RWPE1 (cell line): ENCODE measurements around the gene SMPX.

Source experiments
- CTCF ChIA-PET: fragments of 350-600 bp; sonication (Branson Sonifier 250); formaldehyde crosslinking; extraction: SDS; loops from one replicate; lab custom pipeline; 2021; lab: Yijun Ruan, JAX
- POLR2A ChIA-PET: fragments of 400-600 bp; formaldehyde crosslinking; extraction: SDS; loops from one replicate; lab custom pipeline; 2020; ENCODE audit warnings: antibody characterized with exemption; ENCODE audit not compliant: low non-redundant PET; lab: Yijun Ruan, JAX
- DNase-seq: peaks from one replicate; pipeline ENCODE4 v3.0.0; 2012; ENCODE audit warnings: low spot score
- H3K27ac ChIP-seq: fragments of 450-650 bp; 2 replicates; pipeline ENCODE4 v1.5.1; 2017
- CTCF ChIP-seq: fragments of 450-650 bp; conservative IDR thresholded peaks from 2 replicates; pipeline ENCODE4 v1.5.1; 2017; ENCODE audit warnings: low read depth, mild to moderate bottlenecking

The SMPX gene

GRCh38 chrX:21723814-21724213 is 34.1 kb downstream of the SMPX start:
- no peak overlapping the region for H3K27ac ChIP-seq
- no peak for DNase-seq
- POLR2A ChIA-PET = no interaction called here
- TF ChIP-seq CTCF = no peak
- CTCF ChIA-PET = no interaction called here

GRCh38 chrX:21723084-21723483 is 34.8 kb downstream of the SMPX start:
- POLR2A ChIA-PET = no interaction called here
- H3K27ac ChIP-seq = no peak overlapping the region
- CTCF ChIA-PET = no interaction called here
- no peak for TF ChIP-seq CTCF
- DNase-seq = no peak

- TF ChIP-seq CTCF = no peak
- POLR2A ChIA-PET = no interaction called here
- no peak for DNase-seq
- CTCF ChIA-PET = no interaction called here
- H3K27ac ChIP-seq = no peak overlapping the region
These were observed 36.7 kb downstream of the SMPX start for GRCh38 chrX:21721195-21721594.

- POLR2A ChIA-PET = no interaction called here
- CTCF ChIA-PET = no interaction called here
These were observed 39.3 kb downstream of the SMPX start for GRCh38 chrX:21718575-21718974.

GRCh38 chrX:21717802-21718201 is 40.1 kb downstream of the SMPX start:
- POLR2A ChIA-PET = no interaction called here
- TF ChIP-seq CTCF = no peak
- DNase-seq = no peak
- CTCF ChIA-PET = no interaction called here
- H3K27ac ChIP-seq = no peak overlapping the region

More at GRCh38 chrX:21718575-21718974, 39.3 kb downstream of the SMPX start:
- no peak for DNase-seq
- no peak overlapping the region for H3K27ac ChIP-seq
- TF ChIP-seq CTCF = no peak

GRCh38 chrX:21715825-21716224 is 42.1 kb downstream of the SMPX start:
- no peak for TF ChIP-seq CTCF
- CTCF ChIA-PET = no interaction called here
- no peak overlapping the region for H3K27ac ChIP-seq
- POLR2A ChIA-PET = no interaction called here
- no peak for DNase-seq

GRCh38 chrX:21715337-21715736 is 42.6 kb downstream of the SMPX start:
- ChIA-PET POLR2A (no interaction called here), CTCF (no interaction called here)
- H3K27ac ChIP-seq = no peak overlapping the region
- DNase-seq = no peak
- no peak for TF ChIP-seq CTCF
